HEK293T (cell line): ENCODE results near the gene ACTR5.

Source experiments
- ARNT ChIP-seq: fragments of 450-650 bp; IDR thresholded peaks from 2 replicates; pipeline ENCODE4 v1.6.1; 2017; ENCODE audit warnings: mild to moderate bottlenecking
- BHLHE40 ChIP-seq: fragments of 450-650 bp; IDR thresholded peaks from 2 replicates; pipeline ENCODE4 v1.6.1; 2016; ENCODE audit warnings: mild to moderate bottlenecking, moderate library complexity, borderline replicate concordance
- CTBP1 ChIP-seq: fragments of 450-650 bp; IDR thresholded peaks from 2 replicates; pipeline ENCODE4 v1.6.1; 2016; ENCODE audit warnings: borderline replicate concordance
- ELF4 ChIP-seq: fragments of 450-650 bp; IDR thresholded peaks from 2 replicates; pipeline ENCODE4 v1.6.1; 2017; ENCODE audit warnings: antibody characterized with exemption
- FOXA1 ChIP-seq: fragments of 450-650 bp; IDR thresholded peaks from 2 replicates; pipeline ENCODE4 v1.6.1; 2016; ENCODE audit warnings: mild to moderate bottlenecking
- FOXM1 ChIP-seq: fragments of 450-650 bp; IDR thresholded peaks from 2 replicates; pipeline ENCODE4 v1.6.1; 2017; ENCODE audit warnings: mild to moderate bottlenecking, borderline replicate concordance
- HDGF ChIP-seq: fragments of 450-650 bp; IDR thresholded peaks from 2 replicates; pipeline ENCODE4 v1.6.1; 2017; ENCODE audit warnings: antibody characterized with exemption, borderline replicate concordance
- NFRKB ChIP-seq: fragments of 450-650 bp; IDR thresholded peaks from 2 replicates; pipeline ENCODE4 v1.6.1; 2016; ENCODE audit warnings: mild to moderate bottlenecking, moderate library complexity
- SP1 ChIP-seq: fragments of 450-650 bp; IDR thresholded peaks from 2 replicates; pipeline ENCODE4 v1.6.1; 2017
- SUZ12 ChIP-seq: fragments of 450-650 bp; IDR thresholded peaks from 2 replicates; pipeline ENCODE4 v1.6.1; 2016; ENCODE audit warnings: mild to moderate bottlenecking
- TARDBP ChIP-seq: fragments of 450-650 bp; IDR thresholded peaks from 2 replicates; pipeline ENCODE4 v1.6.1; 2016
- TF ChIP-seq, protein P1 (sequence below): fragments of 450-650 bp; IDR thresholded peaks from 2 replicates; pipeline ENCODE4 v1.6.1; 2016

DNA sequence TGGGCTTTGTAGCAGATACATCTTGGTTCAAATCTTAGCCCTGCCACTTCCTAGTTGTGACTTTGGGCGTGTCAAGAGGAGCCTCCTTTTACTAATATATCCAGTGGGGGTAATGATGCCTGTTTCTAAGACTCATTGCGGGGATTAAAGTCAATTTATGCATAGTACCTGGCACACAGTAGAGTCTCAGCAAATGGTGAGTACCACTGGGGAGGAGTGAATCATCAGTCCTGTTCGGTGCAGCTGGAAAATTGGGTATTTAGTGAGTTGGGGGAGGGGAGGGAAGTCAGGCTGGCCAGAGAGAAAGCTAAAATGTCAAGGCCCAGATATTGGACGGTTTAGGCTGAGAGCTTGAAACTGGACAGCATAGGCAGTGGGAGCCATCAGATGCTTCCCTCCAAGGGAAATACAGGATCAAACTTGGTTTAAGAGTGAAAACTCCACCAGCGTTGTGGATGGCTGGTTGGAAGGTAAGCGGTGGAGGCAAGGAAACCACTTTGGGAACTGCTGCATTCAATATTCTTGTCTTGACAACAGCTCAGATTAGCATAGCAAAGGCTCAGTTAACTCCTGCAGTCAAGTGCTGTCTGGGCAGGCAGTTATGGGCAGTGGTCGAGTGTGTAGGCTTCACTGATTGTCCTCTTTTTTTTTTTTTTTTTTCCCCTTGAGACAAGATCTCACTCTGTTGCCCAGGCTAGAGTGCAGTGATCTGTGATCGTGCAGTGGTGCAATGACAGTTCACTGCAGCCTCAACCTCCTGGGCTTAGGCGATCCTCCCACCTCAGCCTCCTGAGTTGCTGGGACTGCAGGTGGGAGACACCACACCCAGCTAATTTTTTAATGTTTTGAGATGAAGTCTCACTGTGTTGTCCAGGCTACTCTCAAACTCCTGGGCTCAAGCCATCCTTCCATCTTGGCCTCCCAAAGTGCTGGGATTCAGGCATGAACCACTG lies 70.1 kb downstream of the ACTR5 start:
- no peak for TF ChIP-seq TARDBP
- TF ChIP-seq FOXM1, result no peak
- no peak for TF ChIP-seq NFRKB
- TF ChIP-seq, protein P1, sequence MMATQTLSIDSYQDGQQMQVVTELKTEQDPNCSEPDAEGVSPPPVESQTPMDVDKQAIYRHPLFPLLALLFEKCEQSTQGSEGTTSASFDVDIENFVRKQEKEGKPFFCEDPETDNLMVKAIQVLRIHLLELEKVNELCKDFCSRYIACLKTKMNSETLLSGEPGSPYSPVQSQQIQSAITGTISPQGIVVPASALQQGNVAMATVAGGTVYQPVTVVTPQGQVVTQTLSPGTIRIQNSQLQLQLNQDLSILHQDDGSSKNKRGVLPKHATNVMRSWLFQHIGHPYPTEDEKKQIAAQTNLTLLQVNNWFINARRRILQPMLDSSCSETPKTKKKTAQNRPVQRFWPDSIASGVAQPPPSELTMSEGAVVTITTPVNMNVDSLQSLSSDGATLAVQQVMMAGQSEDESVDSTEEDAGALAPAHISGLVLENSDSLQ, result no peak
- no peak for TF ChIP-seq CTBP1
- no peak for TF ChIP-seq SUZ12
- no peak for TF ChIP-seq ARNT
- no peak for TF ChIP-seq SP1
- TF ChIP-seq HDGF, result no peak
- no peak for TF ChIP-seq BHLHE40
- no peak for TF ChIP-seq FOXA1
- no peak for TF ChIP-seq ELF4
